ENCODE data around the gene EGFL7.

The EGFL7 gene

GRCh38 chr9:136675477-136676296 lies 13.0 kb downstream of the EGFL7 start:
- DNase-seq = no peak

GRCh38 chr9:136676297-136676794 lies 13.6 kb downstream of the EGFL7 start:
- no peak for DNase-seq

- no peak for DNase-seq
These were observed 14.4 kb downstream of the EGFL7 start for GRCh38 chr9:136676920-136677686.

GRCh38 chr9:136678034-136678433 lies 15.3 kb downstream of the EGFL7 start:
- no peak for DNase-seq

GRCh38 chr9:136678624-136679023 lies 15.9 kb downstream of the EGFL7 start:
- no peak for DNase-seq

GRCh38 chr9:136679431-136679941 lies 16.8 kb downstream of the EGFL7 start:
- no peak for DNase-seq

- DNase-seq = no peak
These were observed 18.3 kb downstream of the EGFL7 start for GRCh38 chr9:136681029-136681428.

GRCh38 chr9:136681945-136682699 lies 19.4 kb downstream of the EGFL7 start:
- DNase-seq = no peak

GRCh38 chr9:136682710-136683109 lies 20.0 kb downstream of the EGFL7 start:
- no peak for DNase-seq

- DNase-seq = no peak
These were observed 20.5 kb downstream of the EGFL7 start for GRCh38 chr9:136683173-136683745.

- no peak for DNase-seq
These were observed 21.0 kb downstream of the EGFL7 start for GRCh38 chr9:136683755-136684154.

- no peak for DNase-seq
These were observed 21.6 kb downstream of the EGFL7 start for GRCh38 chr9:136684339-136684738.

GRCh38 chr9:136684799-136685198 lies 22.1 kb downstream of the EGFL7 start:
- no peak for DNase-seq

- DNase-seq = no peak
These were observed 22.5 kb downstream of the EGFL7 start for GRCh38 chr9:136685216-136685615.

- no peak for DNase-seq
These were observed 23.2 kb downstream of the EGFL7 start for GRCh38 chr9:136685790-136686533.

GRCh38 chr9:136686534-136686793 lies 23.7 kb downstream of the EGFL7 start:
- no peak for DNase-seq

GRCh38 chr9:136686794-136687711 lies 24.3 kb downstream of the EGFL7 start, which contains the start of gene AGPAT2:
TSS of gene AGPAT2 (minus strand) at chr9:136687457. CDS start at chr9:136687357, 100 bp downstream.
- DNase-seq = no peak

GRCh38 chr9:136687721-136688223 lies 25.1 kb downstream of the EGFL7 start:
- no peak for DNase-seq

GRCh38 chr9:136688274-136689107 lies 25.8 kb downstream of the EGFL7 start:
- no peak for DNase-seq

GRCh38 chr9:136689108-136689460 lies 26.4 kb downstream of the EGFL7 start:
- no peak for DNase-seq

All from NCI-H446 treated with DMSO at 0.1 percent for 48 hours (cell line).